ENCODE results near the gene SDHAF1. TPM values are rescaled to one million over a fixed set of nuclear protein-coding genes. Genes with fewer than 3 reads are reported as not detected.

The SDHAF1 gene

Small RNA genes within 50 kb of the gene (small RNA-seq; reads per million reads assigned to genes)
- gene AF038458.1 (ENCODE audit: insufficient read depth), result not detected

Measured in mesendoderm (in vitro differentiated cells).